Subcutaneous adipose tissue (tissue), 4 donors: ENCODE data around the gene MAP6D1. TPM values are rescaled to one million over a fixed set of nuclear protein-coding genes. Genes with fewer than 3 reads are reported as not detected.

Experiments used
- total RNA-seq, 4 donors: library from RNA; depleted of rRNA; stranded (reverse); fragments of >200 nt; gene quantifications; one replicate each; pipeline ENCODE4 v1.1.0, GENCODE V29; 2016
- TF ChIP-seq, protein P1 (sequence below): fragments of 450-650 bp; IDR thresholded peaks from one replicate; pipeline ENCODE4 v1.5.1; 2016; ENCODE audit warnings: low read depth, mild to moderate bottlenecking, control low read depth, antibody characterized with exemption, moderate library complexity

Gene MAP6D1
- total RNA-seq, 4 donors from 2014 or later: 0.38 to 2.0 (median 1.0) TPM; not detected in 1

DNA sequence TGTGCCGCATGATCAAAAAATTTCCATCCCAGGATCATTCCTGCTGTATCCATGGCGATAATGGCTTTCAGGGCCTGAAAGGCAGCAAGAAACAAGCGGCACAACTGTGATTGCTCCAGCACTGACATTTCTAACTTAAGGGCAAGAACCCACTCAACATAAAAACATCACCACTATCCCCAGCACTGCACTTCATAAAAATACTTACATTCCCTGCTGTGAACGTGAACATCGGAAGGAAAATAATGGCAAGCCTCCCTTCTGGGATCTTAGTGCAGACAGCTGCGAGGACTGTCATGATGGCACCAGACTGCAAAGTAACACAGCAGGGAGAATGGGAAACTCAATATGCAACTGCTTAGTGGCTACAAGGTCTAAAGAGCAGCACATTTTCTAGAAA lies 8.1 kb upstream of the MAP6D1 start:
- TF ChIP-seq, protein P1, sequence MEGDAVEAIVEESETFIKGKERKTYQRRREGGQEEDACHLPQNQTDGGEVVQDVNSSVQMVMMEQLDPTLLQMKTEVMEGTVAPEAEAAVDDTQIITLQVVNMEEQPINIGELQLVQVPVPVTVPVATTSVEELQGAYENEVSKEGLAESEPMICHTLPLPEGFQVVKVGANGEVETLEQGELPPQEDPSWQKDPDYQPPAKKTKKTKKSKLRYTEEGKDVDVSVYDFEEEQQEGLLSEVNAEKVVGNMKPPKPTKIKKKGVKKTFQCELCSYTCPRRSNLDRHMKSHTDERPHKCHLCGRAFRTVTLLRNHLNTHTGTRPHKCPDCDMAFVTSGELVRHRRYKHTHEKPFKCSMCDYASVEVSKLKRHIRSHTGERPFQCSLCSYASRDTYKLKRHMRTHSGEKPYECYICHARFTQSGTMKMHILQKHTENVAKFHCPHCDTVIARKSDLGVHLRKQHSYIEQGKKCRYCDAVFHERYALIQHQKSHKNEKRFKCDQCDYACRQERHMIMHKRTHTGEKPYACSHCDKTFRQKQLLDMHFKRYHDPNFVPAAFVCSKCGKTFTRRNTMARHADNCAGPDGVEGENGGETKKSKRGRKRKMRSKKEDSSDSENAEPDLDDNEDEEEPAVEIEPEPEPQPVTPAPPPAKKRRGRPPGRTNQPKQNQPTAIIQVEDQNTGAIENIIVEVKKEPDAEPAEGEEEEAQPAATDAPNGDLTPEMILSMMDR: no peak

DNA sequence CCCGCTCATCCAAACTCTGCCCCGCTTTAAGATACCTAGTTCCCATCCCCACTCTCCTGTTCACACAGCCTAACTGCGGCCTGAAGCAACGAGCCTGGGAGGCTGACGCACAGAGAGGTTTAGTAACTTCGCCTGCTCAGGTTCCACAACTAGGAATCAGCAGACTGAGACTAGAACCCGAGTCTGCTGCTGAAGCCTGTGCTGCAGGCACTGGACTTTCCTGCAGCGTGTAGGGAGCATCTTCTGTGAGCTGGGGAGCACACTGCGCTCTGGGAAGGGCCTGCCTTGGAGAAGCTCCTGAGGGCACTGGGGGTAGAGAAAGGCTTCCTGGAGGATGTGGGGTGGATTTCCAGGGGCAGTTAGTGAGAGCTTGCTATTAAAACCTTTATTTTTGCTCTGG lies 4.8 kb upstream of the MAP6D1 start:
- TF ChIP-seq, protein P1: no peak

DNA sequence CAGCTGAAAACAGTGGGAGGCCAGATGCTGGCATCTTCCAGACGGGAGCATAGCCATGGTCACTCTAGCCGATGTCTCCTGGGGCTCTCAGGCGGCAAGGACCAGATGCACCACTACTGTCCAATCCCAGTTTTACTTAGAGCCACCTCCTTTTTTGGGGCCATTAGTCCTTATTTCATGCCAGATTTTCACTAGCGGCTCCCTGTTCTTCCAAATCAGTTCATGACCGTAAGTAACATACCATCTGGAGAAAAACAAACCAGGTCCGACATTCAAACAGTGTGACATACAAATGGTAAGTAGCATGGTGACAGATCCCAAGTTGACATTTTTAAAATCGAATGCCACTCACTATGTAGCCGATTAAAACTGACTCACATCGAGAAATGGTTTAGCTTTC lies 4.1 kb upstream of the MAP6D1 start:
- TF ChIP-seq, protein P1: no peak

DNA sequence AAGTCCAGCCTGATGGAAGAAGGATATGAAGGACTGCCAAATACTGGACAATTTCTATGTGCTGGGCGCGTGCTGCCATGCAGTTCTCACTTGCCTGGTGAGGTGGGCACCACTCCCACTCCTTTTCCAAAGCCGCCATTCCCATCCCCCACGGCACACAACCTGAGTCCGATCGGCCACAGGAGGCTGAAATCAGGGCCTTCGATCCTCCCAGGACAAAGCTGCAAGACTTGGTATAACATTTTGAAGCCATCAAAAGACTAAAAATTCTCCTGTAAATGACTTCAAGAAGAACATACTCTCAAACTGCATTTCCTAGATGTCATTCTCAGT lies 3.1 kb upstream of the MAP6D1 start:
- TF ChIP-seq, protein P1: no peak

DNA sequence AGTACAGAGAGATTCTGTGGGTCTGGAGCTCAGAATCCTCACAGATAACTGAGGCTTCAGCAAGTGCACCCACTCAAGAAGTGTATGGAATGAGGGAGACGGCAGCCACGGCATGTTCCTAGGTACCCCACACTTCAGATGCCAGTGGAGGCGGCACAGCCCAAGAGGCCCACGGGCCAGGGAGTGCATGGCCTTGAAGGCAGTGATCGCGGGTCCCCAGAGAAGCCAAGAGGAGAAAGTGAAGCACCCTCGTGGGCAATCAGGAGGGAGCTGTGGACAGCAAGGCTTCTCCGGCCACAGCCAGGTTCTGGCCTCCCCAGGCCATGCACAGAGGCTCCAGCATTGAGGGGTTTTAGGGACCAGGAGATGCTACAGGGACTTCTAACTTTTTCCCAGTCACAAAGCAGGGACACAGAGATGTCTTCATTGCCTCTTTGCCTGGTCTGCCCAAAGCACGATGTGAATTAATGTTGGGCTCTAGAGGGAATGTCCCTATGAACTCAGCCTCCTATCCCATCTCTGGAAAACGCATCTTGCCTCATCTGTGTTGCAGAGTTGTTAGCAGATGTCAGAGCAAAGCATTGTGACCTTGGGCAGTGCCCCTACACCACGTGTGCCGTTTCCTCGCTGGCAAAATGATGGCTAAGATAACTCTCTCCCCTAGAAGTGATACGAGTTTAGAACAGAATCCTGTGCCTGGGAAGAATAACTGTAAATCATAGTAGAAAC lies 2.6 kb upstream of the MAP6D1 start:
- TF ChIP-seq, protein P1: no peak

DNA sequence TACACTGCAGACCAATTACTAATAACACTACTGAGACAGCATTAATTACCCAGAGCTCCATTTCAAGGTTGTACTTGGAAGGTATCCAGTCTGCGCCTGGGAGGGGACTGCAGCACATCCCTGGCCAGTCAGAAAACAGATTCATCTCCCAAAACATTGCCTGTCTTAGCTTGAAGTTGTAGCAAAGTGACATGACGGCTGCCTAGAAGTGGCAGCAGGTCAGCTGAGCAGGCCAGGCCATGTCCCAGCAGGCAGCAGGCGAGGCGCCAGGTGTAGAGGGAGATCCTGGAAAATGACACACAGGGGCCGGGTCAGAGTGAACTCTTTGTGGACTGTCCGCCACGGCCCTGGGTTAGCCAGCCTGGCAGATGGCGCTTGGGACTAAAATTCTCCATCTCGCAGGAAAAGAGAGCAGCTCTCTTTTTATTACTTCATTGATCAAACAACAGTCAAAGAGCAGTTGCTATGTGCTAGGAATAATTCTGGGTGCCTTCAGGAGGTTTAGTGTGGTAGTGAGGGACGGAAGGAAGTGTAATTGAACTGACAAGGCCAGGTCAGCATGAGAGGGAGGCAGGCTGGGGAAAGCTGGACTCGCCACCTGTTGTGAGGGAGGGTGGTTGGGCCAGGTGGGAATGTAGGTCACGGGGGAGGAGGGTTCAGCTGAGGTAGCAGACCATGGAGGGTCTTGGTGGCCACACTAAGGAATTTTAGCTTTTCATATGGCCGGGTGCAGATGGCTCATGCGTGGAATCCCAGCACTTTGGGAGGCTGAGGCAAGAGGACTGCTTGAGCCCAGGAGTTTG lies 1.3 kb upstream of the MAP6D1 start:
- TF ChIP-seq, protein P1: no peak

DNA sequence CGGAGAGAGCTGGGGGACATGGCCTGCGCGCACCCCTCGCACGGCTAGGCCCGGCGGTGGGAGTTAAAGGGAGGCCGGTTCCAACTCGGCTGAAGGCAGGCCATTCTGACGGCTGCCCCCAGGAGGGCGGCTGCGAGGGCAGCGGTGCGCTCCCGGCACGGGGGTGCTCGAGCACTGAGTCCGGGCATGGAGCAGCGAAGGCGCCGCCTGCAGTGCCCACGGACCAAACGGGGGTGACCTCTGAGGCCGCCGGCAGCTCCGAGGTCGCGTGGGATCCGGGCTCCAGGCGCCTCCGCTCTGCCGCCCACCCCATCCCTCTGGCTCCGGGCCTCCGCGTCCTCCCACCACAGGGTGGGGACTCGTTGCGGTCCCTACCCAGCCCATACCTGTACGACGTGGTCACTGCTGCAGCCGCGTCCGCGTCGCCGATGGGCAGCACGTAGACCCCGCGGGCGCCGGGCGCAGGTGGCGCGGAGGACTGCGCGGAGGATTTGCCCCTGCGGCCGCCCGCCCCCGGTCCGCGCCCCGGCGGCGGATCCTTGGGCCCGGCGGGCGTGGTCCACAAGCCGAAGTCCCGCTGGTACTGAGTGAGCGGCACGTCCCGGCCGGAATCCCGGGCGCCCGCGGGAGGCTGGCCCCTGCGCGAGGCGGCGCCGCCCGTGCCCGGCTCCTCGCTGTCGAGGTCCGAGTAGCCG lies 469 bp downstream of the MAP6D1 start:
- TF ChIP-seq, protein P1: no peak
